ENCODE results near the gene PCDHGA1. TPM values are rescaled to one million over a fixed set of nuclear protein-coding genes. Genes with fewer than 3 reads are reported as not detected.
"Not testable (repeated sequence)": the region's sequence is repeated elsewhere in the genome, so short reads cannot be mapped to it uniquely, and the experiment has no call there.

Gene PCDHGA1
- total RNA-seq, 1 experiment from 2014 or later, result not detected

GRCh38 chr5:141343953-141344463 lies 13.7 kb downstream of the PCDHGA1 start:
- Mint-ChIP-seq H3K4me3 (ENCODE audit: low read depth, unreplicated experiment) (no peak overlapping the region), H3K27me3 (ENCODE audit: unreplicated experiment) (no peaks in the 10 kb centered on the region), H3K9me3 (ENCODE audit: low read depth, unreplicated experiment) (peaks cover 19% of the 10 kb centered on the region), H3K36me3 (ENCODE audit: insufficient read depth, unreplicated experiment) (no peaks in the 10 kb centered on the region), H3K27ac (ENCODE audit: unreplicated experiment) (no peak overlapping the region), H3K4me1 (ENCODE audit: low read depth, unreplicated experiment) (no peaks in the 10 kb centered on the region)
- intact Hi-C loops (cut with micrococcal nuclease; ENCODE audit: unreplicated experiment), result no loop called here
- CTCF ChIA-PET, result no interaction called here
- no TSS peak for BruUV-seq (replicated peaks)
- TF ChIP-seq, protein P1, sequence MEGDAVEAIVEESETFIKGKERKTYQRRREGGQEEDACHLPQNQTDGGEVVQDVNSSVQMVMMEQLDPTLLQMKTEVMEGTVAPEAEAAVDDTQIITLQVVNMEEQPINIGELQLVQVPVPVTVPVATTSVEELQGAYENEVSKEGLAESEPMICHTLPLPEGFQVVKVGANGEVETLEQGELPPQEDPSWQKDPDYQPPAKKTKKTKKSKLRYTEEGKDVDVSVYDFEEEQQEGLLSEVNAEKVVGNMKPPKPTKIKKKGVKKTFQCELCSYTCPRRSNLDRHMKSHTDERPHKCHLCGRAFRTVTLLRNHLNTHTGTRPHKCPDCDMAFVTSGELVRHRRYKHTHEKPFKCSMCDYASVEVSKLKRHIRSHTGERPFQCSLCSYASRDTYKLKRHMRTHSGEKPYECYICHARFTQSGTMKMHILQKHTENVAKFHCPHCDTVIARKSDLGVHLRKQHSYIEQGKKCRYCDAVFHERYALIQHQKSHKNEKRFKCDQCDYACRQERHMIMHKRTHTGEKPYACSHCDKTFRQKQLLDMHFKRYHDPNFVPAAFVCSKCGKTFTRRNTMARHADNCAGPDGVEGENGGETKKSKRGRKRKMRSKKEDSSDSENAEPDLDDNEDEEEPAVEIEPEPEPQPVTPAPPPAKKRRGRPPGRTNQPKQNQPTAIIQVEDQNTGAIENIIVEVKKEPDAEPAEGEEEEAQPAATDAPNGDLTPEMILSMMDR (IDR thresholded peaks at IDR 0.05; ENCODE audit: unreplicated experiment), result no peak
- DNase-seq, result no peak

- intact Hi-C loops (cut with micrococcal nuclease; ENCODE audit: unreplicated experiment), result no loop called here
- no peak for DNase-seq
- BruUV-seq (replicated peaks), result no TSS peak
- H3K36me3 Mint-ChIP-seq (ENCODE audit: insufficient read depth, unreplicated experiment), result peaks cover 3% of the 10 kb centered on the region
- TF ChIP-seq, protein P1 (IDR thresholded peaks at IDR 0.05; ENCODE audit: unreplicated experiment), result no peak
- H3K27ac Mint-ChIP-seq (ENCODE audit: unreplicated experiment), result no peak overlapping the region
- no peak overlapping the region for H3K4me3 Mint-ChIP-seq (ENCODE audit: low read depth, unreplicated experiment)
- CTCF ChIA-PET, result no interaction called here
- no peaks in the 10 kb centered on the region for H3K4me1 Mint-ChIP-seq (ENCODE audit: low read depth, unreplicated experiment)
- H3K9me3 Mint-ChIP-seq (ENCODE audit: low read depth, unreplicated experiment), result peaks cover 19% of the 10 kb centered on the region
- H3K27me3 Mint-ChIP-seq (ENCODE audit: unreplicated experiment), result no peaks in the 10 kb centered on the region
These were observed 15.0 kb downstream of the PCDHGA1 start for GRCh38 chr5:141345327-141345726.

DNA sequence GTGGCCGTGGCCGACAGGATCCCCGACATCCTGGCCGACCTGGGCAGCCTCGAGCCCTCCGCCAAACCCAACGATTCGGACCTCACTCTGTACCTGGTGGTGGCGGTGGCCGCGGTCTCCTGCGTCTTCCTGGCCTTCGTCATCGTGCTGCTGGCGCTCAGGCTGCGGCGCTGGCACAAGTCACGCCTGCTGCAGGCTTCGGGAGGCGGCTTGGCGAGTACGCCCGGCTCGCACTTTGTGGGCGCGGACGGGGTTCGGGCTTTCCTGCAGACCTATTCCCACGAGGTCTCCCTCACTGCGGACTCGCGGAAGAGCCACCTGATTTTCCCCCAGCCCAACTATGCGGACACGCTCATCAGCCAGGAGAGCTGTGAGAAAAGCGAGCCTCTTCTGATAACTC lies 15.7 kb downstream of the PCDHGA1 start:
- H3K27me3 Mint-ChIP-seq (ENCODE audit: unreplicated experiment); H3K4me1 Mint-ChIP-seq (ENCODE audit: low read depth, unreplicated experiment); BruUV-seq (replicated peaks); DNase-seq; H3K4me3 Mint-ChIP-seq (ENCODE audit: low read depth, unreplicated experiment); H3K36me3 Mint-ChIP-seq (ENCODE audit: insufficient read depth, unreplicated experiment); CTCF ChIA-PET; H3K27ac Mint-ChIP-seq (ENCODE audit: unreplicated experiment); intact Hi-C loops (cut with micrococcal nuclease; ENCODE audit: unreplicated experiment): not testable (repeated sequence)
- peaks cover 19% of the 10 kb centered on the region for H3K9me3 Mint-ChIP-seq (ENCODE audit: low read depth, unreplicated experiment)

GRCh38 chr5:141349917-141350619 lies 19.8 kb downstream of the PCDHGA1 start, which contains the start of gene PCDHGB1:
Gene PCDHGB1 (plus strand): TSS chr5:141350099. CDS start chr5:141350261, 162 bp downstream.
- no TSS peak for BruUV-seq (replicated peaks)
- DNase-seq, result no peak
- no peaks in the 10 kb centered on the region for H3K4me1 Mint-ChIP-seq (ENCODE audit: low read depth, unreplicated experiment)
- intact Hi-C loops (cut with micrococcal nuclease; ENCODE audit: unreplicated experiment), result no loop called here
- peaks cover 16% of the 10 kb centered on the region for H3K9me3 Mint-ChIP-seq (ENCODE audit: low read depth, unreplicated experiment)
- H3K36me3 Mint-ChIP-seq (ENCODE audit: insufficient read depth, unreplicated experiment), result peaks cover 5% of the 10 kb centered on the region
- H3K27me3 Mint-ChIP-seq (ENCODE audit: unreplicated experiment), result no peaks in the 10 kb centered on the region
- no peak within 1 kb of the TSS for H3K4me3 Mint-ChIP-seq (ENCODE audit: low read depth, unreplicated experiment)
- TF ChIP-seq, protein P1 (IDR thresholded peaks at IDR 0.05; ENCODE audit: unreplicated experiment), result no peak
- CTCF ChIA-PET, result interaction anchor here (0.8 kb wide), 1 partner anchor 158 kb away, joined by 3 read pairs; the partner anchor contains the start of gene PCDHB10
- H3K27ac Mint-ChIP-seq (ENCODE audit: unreplicated experiment), result no peak within 1 kb of the TSS

GRCh38 chr5:141351591-141351990 lies 21.3 kb downstream of the PCDHGA1 start:
- H3K9me3 Mint-ChIP-seq (ENCODE audit: low read depth, unreplicated experiment), result peaks cover 14% of the 10 kb centered on the region
- no peaks in the 10 kb centered on the region for H3K4me1 Mint-ChIP-seq (ENCODE audit: low read depth, unreplicated experiment)
- DNase-seq, result no peak
- intact Hi-C loops (cut with micrococcal nuclease; ENCODE audit: unreplicated experiment), result no loop called here
- no peaks in the 10 kb centered on the region for H3K27me3 Mint-ChIP-seq (ENCODE audit: unreplicated experiment)
- no TSS peak for BruUV-seq (replicated peaks)
- TF ChIP-seq, protein P1 (IDR thresholded peaks at IDR 0.05; ENCODE audit: unreplicated experiment), result no peak
- peaks cover 5% of the 10 kb centered on the region for H3K36me3 Mint-ChIP-seq (ENCODE audit: insufficient read depth, unreplicated experiment)
- no peak overlapping the region for H3K4me3 Mint-ChIP-seq (ENCODE audit: low read depth, unreplicated experiment)
- no peak overlapping the region for H3K27ac Mint-ChIP-seq (ENCODE audit: unreplicated experiment)
- CTCF ChIA-PET, result no interaction called here
